Colonic mucosa (tissue), 4 donors: ENCODE results near the gene GMDS. TPM values are rescaled to one million over a fixed set of nuclear protein-coding genes. Genes with fewer than 3 reads are reported as not detected.

Experiments used
- DNase-seq: peaks from one replicate; pipeline ENCODE4 v3.0.0-alpha.2; 2020
- H3K27ac ChIP-seq: fragments of 200-600 bp; one replicate; pipeline ENCODE4 v1.8.0; 2021
- H3K27me3 ChIP-seq: fragments of 200-600 bp; one replicate; pipeline ENCODE4 v1.8.0; 2021
- H3K36me3 ChIP-seq: fragments of 200-600 bp; one replicate; pipeline ENCODE4 v1.8.0; 2021
- H3K4me1 ChIP-seq: fragments of 200-600 bp; one replicate; pipeline ENCODE4 v1.8.0; 2021; ENCODE audit warnings: mild to moderate bottlenecking
- H3K4me3 ChIP-seq: fragments of 200-600 bp; one replicate; pipeline ENCODE4 v1.8.0; 2021
- H3K9ac ChIP-seq, 2 donors: one replicate each; pipeline ENCODE4 v1.7.0; 2013; ENCODE audit warnings: control low read depth in 2 of 2, low read depth in 2 of 2, low read length in 2 of 2
- H3K9me3 ChIP-seq: fragments of 200-600 bp; one replicate; pipeline ENCODE4 v1.8.0; 2021
- CTCF ChIP-seq: fragments of 200-600 bp; IDR thresholded peaks from one replicate; pipeline ENCODE4 v1.8.0; 2022; ENCODE audit warnings: antibody characterized with exemption, mild to moderate bottlenecking
- intact Hi-C: fragments of 100-400 bp; cut with DNase I; formaldehyde crosslinking; loops from one replicate; pipeline ENCODE4 v1.14.1; 2022
- total RNA-seq, 2 donors: library from RNA; stranded (reverse); fragmentation: NEBNext Ultra II Directional in 1 of 2; extraction: Animal tissue kit (Norgen Biotek cat#: 25700) in 1 of 2; gene quantifications; one replicate each; pipeline ENCODE4 v1.2.1, GENCODE V29; 2021
- donor health status: healthy.
- donor health status: DM: no; HTN: no; CAD: no.
- donor health status: DM: no; HTN: no; CAD: no.

The GMDS gene
- total RNA-seq, 2 donors from 2014 or later, result 247 to 272 TPM

- no peak overlapping the region for H3K9ac ChIP-seq
- H3K9me3 ChIP-seq, result no peaks in the 10 kb centered on the region
- no peak overlapping the region for H3K4me3 ChIP-seq
Observed at GRCh38 chr6:1615151-1615852, 630.1 kb downstream of the GMDS start.

GRCh38 chr6:1614448-1615150 lies 630.8 kb downstream of the GMDS start:
- no peak for DNase-seq
- peaks cover 59% of the 10 kb centered on the region for H3K27me3 ChIP-seq
- peak overlapping the region; percentile 12 for H3K4me3 ChIP-seq
- H3K36me3 ChIP-seq, result no peaks in the 10 kb centered on the region
- no peak overlapping the region for H3K27ac ChIP-seq
- no peak overlapping the region for H3K9ac ChIP-seq
- TF ChIP-seq CTCF, result no peak
- H3K4me1 ChIP-seq, result peaks cover 10% of the 10 kb centered on the region
- no peaks in the 10 kb centered on the region for H3K9me3 ChIP-seq
- intact Hi-C loops, result no loop called here

More at GRCh38 chr6:1615151-1615852, 630.1 kb downstream of the GMDS start:
- no peak for TF ChIP-seq CTCF
- no peak for DNase-seq
- peaks cover 10% of the 10 kb centered on the region for H3K4me1 ChIP-seq
- H3K27ac ChIP-seq, result no peak overlapping the region
- H3K36me3 ChIP-seq, result no peaks in the 10 kb centered on the region
- H3K27me3 ChIP-seq, result peaks cover 66% of the 10 kb centered on the region
- intact Hi-C loops, result no loop called here

- Histone ChIP-seq H3K4me3 (peak overlapping the region; percentile 12), H3K9me3 (no peaks in the 10 kb centered on the region), H3K36me3 (no peaks in the 10 kb centered on the region), H3K4me1 (peaks cover 10% of the 10 kb centered on the region), H3K9ac (no peak overlapping the region), H3K27ac (no peak overlapping the region), H3K27me3 (peaks cover 62% of the 10 kb centered on the region)
- no peak for TF ChIP-seq CTCF
- DNase-seq, result no peak
- intact Hi-C loops, result no loop called here
Observed at GRCh38 chr6:1613688-1614447, 631.5 kb downstream of the GMDS start.

GRCh38 chr6:1613346-1613687 lies 632.1 kb downstream of the GMDS start:
- Histone ChIP-seq H3K27ac (no peak overlapping the region), H3K27me3 (peaks cover 67% of the 10 kb centered on the region), H3K36me3 (no peaks in the 10 kb centered on the region), H3K9ac (no peak overlapping the region), H3K4me1 (peaks cover 10% of the 10 kb centered on the region), H3K4me3 (no peak overlapping the region), H3K9me3 (no peaks in the 10 kb centered on the region)
- DNase-seq, result no peak
- TF ChIP-seq CTCF, result no peak
- intact Hi-C loops, result no loop called here

GRCh38 chr6:1612974-1613306 lies 632.5 kb downstream of the GMDS start:
- Histone ChIP-seq H3K36me3 (no peaks in the 10 kb centered on the region), H3K27ac (no peak overlapping the region), H3K9me3 (no peaks in the 10 kb centered on the region), H3K27me3 (peaks cover 67% of the 10 kb centered on the region), H3K9ac (no peak overlapping the region), H3K4me3 (no peak overlapping the region), H3K4me1 (peaks cover 10% of the 10 kb centered on the region)
- intact Hi-C loops, result no loop called here
- no peak for TF ChIP-seq CTCF
- DNase-seq, result no peak
